VCaP (cell line): ENCODE data around the gene SLC39A10.

Experiments used
- H3K27ac ChIP-seq: fragments of 450-650 bp; 2 replicates; pipeline ENCODE4 v1.5.1; 2017
- CTCF ChIP-seq: fragments of 450-650 bp; conservative IDR thresholded peaks from 2 replicates; pipeline ENCODE4 v1.5.1; 2017; ENCODE audit warnings: mild to moderate bottlenecking, moderate library complexity

SLC39A10 gene

DNA sequence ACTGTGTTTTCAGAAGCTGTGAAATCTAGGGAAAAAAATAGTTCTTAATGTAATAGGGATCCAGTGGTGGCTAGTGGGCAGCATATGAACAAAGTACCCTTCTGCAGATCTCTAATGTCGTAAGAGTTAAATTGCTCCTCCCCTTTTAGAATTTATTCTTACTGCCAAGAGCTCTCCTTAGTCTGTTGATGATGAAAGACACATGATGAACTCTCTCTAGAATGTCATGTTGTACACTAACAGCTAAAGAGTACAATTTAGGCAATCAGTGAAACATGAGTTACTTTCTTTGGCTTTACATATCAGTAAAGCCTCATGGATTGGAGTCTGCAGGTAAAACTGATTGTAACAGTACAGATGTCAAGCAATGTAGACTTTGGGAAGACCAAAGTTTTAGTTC lies 84.2 kb downstream of the SLC39A10 start:
- TF ChIP-seq CTCF = no peak
- H3K27ac ChIP-seq = no peak overlapping the region

DNA sequence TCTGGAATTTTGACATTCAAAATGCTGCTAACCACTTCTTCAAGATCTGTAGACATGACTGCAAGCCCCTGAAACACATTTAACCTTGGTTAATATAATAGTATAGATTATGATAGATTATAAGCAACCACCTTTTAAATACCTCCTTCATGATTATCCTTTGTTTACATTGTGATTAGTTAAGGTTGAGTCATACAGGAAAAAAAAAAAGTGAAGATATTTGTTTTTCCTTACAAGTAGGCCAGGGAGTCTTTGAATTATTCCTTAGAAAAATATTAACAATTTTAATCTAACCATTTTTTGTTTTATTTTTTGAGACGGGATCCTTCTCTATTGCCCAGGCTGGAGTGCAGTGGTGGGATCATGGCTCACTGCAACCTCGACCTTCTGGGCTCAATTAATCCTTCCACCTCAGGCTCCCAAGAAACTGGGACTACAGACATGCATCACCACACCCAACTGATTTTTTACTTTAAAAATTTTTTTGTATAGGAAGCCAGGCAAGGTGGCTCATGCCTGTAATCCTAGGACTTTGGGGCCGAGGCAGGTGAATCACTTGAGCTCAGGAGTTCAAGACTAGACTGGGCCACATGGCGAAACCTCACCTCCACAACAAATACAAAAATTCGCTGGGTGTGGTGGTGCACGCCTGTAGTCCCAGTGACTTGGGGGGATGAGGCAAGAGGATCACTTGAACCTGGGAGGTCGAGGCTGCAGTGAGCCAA lies 99.4 kb downstream of the SLC39A10 start:
- no peak overlapping the region for H3K27ac ChIP-seq
- TF ChIP-seq CTCF = no peak

DNA sequence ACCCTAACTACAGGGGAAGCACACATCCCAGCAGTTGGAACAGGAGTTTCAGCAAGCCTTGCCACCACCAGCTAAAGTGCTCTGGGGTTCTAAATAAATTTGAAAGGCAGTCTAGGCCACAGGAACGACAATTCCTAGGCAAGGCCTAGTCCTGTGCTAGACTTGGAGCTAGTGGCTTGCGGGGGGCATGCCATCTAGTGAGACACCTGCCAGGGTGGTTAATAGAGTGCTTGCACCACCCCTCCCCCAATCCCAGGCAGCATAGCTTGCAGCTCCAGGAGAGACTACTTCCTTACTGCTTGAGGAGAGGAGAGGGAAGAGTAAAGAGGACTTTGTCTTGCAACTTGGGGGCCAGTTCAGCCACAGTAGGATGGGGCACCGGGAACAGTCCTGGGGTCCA lies 101.8 kb downstream of the SLC39A10 start:
- TF ChIP-seq CTCF = no peak
- H3K27ac ChIP-seq = no peak overlapping the region

DNA sequence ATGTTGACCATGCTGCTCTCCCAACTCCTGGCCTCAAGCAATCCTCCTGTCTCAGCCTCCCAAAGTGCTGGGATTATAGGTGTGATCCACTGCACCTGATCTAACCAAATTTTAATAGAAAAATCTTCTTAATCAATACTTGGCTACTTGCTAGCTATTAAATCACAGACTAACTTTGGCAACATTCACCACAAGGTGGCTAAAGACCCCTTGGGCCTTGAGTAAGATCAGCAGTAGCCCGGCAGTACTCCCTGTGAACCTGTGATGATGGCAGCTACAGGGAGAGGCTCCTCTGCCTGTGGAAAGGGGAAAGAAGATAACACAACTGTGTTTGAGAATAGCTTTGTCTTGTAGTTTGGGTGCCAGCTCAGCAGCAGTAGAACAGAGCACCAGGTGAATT lies 102.9 kb downstream of the SLC39A10 start:
- no peak for TF ChIP-seq CTCF

GRCh38 chr2:195763866-195764265 lies 106.8 kb downstream of the SLC39A10 start:
- TF ChIP-seq CTCF = no peak

More for the DNA sequence above, 102.9 kb downstream of the SLC39A10 start:
- no peak overlapping the region for H3K27ac ChIP-seq

GRCh38 chr2:195766691-195767090 lies 109.7 kb downstream of the SLC39A10 start:
- no peak for TF ChIP-seq CTCF
- no peak overlapping the region for H3K27ac ChIP-seq

More at GRCh38 chr2:195763866-195764265, 106.8 kb downstream of the SLC39A10 start:
- no peak overlapping the region for H3K27ac ChIP-seq

GRCh38 chr2:195768431-195768830 lies 111.4 kb downstream of the SLC39A10 start:
- no peak overlapping the region for H3K27ac ChIP-seq
- TF ChIP-seq CTCF = no peak
